GM18873 (cell line): Measurements from ENCODE around the gene TRMT2A.

Experiments used
- ATAC-seq: cut with Tn5 transposase; IDR thresholded peaks from one replicate; pipeline ENCODE4 v1.9.1; 2021; ENCODE audit warnings: mild to moderate bottlenecking, moderate library complexity, moderate number of reproducible peaks; ENCODE audit not compliant: unreplicated experiment, low FRiP score

TRMT2A gene

DNA sequence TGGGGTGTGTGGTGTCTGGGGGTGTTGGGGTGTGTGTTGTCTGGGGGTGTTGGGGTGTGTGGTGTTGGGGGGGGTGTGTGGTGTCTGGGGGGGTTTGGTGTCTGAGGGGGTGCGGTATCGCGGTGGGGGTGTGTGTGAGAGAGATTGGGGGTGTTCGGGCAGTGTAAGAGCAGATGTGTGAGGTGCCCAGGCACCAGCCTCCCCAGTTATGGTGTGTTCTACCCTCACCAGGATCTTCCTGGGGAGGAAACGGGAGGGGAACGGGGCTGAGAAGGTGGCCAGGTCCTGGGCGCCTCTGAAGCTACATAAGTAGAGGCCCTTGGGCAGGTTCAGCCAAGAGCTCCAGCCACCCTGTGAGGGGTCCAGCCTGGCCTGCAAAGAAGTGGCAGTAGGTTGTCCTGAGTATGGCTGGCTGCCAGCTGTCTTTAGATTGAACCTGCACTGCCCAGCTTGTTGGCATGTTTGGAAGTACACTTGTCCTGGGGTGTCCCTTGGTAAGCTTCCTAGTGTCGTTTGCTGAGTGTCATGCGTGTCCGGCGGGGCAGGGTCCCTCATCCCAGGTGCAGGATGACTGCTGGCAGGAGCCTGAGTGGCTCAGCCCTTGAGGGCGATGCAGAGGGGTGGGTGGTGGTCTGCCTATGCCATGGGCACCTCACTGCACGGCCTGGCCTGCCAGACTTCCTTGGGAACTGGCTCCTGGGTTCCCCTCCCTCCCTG lies 6.5 kb upstream of the TRMT2A start:
- ATAC-seq = no peak

DNA sequence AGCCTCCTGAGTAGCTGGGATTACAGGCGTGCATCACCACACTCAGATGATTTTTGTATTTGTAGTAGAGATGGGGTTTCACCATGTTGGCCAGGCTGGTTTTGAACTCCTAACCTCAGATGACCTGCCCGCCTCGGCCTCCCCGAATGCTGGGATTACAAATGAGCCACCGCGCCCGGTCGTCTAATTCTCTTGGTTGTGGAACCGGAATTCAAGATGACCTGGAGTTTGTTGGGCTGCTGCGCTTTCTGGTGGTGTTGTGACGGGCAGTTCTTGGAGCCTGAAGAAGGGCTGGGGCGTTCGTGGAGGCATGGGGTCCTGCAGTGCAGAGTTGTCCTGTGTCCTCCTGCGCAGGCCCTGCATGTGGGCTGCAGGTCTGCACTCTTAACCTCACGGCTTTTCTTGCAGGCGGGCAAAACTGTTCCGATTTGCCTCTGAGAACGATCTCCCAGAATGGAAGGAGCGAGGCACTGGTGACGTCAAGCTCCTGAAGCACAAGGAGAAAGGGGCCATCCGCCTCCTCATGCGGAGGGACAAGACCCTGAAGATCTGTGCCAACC lies 4.9 kb upstream of the TRMT2A start:
- no peak for ATAC-seq

DNA sequence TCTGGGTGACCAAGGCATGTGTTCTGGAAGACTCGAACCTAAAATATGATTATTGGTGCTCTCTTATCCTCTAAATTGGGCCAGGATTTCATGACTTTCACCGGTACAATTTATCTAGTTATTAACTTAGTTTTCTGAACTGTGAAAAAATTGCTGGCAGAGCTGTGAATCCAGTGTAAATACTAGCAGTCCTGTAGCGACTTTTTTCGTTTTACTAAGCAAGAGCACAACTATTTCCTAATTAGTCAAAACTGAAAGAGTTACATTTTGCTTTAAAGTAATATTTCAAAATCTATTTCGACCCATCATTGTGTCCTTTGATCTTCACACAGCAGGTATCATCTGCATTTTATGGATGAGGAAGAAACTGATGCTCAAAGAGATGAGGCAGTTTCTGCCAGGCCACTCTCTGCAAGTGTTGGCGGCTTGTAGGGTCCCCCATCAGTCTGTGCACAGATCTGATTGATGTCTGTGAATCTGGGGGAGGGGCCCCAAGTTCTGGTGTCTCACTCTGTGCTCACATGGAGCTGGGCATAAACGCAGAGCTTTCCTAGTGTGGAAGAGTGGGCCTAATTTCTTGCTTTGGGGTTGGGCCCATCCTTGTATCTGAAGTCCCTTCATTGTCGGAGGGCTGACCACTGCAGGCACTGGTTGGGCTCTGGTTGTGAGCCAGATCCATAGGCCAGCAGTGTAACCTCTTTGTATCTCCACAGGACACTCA lies 1.4 kb upstream of the TRMT2A start:
- no peak for ATAC-seq

DNA sequence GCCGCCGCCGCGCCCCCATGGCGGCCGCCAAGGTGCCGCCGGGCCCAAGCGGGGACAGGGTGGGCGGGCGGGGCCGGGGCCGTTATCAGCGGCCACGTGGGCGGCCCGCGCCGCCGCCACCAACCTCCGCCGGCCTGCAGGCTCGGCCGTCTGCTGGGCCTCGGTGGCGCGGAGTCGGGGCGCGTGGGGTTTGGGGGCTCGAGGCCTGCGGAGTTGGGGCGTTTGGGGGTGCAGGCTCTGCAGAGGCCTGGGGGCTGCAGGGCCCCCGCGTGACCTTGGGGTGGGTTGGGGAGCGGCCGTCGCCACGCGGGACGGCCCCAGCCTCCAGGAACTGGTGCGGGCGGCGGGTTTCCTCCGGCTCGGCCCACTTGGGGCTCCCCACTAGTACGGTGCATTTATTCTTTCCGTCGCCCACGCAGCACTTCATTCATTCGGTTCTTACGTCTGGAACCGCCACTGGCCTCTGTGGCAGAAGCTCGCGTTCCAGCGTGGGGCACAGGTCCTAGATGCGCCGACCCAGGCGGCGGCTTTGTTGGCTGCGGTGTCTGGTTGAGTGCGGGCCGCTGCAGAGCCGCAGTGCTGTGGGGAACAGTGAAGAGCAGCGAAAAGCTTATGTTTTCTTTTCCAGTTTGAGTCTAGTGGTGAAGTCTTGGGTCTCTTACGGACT lies 740 bp upstream of the TRMT2A start:
- ATAC-seq = no peak

DNA sequence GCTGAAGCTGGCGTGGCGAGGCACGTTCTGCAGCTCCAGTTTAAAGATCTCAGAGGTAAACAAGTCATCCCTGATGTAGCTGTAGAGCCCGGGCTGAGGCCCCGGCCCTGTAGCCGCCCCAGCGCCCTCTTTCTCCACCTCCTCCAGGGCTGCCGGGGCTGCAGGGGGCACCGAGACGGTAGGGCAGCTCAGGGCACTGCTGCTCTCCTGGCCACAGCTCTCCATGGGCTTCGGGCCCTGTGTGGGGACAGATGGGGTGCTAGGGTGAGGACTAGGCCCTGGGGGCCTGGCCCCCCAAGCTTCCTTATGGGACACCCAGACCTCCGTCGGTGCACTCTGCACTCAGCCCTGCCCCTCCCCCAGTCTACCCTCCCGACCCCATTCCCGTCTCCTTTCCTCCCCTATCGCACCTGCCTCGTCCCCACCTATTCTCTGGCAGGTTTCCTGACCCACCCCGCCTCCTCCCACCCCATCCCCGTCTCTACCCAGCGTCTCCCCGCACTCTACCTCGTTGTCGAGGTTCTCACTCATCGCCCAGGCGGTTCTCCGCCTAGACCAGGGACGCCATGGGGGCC lies 563 bp downstream of the TRMT2A start:
- ATAC-seq = no peak

DNA sequence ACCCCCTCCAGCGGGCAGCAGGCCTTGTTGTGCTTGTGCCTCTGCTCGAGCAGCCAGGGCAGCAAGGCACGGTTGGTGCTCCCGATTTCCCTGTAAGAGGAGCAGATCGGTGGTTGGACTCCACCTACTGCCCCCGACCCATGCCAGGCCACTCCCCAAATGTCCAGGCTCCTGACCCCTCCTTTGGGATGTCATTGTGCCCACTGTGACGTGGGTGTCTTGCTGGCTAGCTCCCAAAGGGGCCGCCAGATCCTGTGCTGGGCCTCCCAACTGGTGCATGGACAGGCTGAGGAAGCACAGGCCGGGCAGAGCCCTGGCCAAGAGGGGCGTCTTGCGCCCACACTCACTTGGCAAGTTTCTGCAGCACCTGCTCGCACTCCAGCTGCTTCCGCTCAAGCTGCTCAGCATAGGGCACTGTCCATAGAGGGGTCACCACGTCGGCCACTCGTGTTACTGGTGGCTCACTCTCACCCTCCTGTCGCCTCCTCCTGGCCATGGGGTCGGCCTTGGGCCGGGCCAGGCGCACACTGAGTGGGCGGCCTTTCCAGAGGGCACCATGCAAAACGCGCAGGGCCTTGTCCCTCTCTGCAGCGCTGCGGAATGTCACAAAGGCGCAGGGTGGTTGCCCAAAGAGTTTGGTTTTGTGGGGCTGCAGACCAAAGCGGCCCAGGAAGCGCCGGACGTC lies 1.2 kb downstream of the TRMT2A start, which contains the start of gene RANBP1:
Gene RANBP1, plus strand, starts transcription at position 414 of the 685 bp plus-strand sequence. Its CDS starts 81 bp downstream, at position 495.
- ATAC-seq = no peak

DNA sequence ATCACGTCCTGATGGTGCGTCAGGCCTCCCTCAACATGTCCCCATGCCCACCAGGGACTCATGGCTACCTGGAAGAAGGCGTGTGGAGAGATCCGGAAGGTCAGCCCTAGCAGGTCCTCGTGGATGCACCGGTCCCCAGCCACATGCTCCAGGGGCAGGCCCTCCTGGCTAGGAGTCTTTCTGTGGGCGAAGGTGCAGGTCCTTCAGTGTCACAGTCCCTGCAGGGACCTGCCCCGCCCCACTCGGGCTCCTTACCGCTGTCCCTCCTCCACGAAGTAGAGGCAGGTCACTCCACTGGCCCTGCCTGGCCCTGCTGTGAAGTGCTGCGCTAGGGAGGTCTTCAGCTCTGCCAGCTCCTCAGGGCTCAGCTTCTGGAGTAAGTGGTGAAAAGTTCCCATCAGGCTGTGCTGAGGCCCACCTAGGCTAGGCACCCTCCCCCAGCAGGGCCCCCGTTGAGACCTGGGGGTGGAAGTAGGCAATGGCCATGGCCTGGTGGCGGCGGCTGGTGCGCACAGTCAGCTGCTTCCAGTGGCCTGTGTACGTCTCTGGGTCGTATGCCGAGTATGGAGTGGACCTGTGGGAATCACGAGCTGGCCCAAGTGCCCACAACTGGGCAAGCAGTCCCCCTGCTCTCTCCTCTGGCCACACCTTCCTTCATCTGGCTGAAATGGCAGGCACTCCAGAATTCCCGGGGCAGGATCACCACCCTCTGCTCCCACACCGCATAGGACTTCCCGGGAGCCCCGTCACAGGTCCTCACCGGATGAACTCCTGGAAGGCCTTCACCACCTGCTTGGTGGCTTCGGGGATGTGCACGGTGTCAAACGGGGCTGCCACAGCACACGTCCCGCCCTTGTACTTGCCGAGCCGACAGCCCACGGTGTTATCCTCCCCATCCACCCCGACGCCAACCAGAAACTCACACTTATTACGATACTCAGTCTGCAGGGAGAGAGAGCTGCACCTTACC lies 2.2 kb downstream of the TRMT2A start:
- ATAC-seq = no peak

DNA sequence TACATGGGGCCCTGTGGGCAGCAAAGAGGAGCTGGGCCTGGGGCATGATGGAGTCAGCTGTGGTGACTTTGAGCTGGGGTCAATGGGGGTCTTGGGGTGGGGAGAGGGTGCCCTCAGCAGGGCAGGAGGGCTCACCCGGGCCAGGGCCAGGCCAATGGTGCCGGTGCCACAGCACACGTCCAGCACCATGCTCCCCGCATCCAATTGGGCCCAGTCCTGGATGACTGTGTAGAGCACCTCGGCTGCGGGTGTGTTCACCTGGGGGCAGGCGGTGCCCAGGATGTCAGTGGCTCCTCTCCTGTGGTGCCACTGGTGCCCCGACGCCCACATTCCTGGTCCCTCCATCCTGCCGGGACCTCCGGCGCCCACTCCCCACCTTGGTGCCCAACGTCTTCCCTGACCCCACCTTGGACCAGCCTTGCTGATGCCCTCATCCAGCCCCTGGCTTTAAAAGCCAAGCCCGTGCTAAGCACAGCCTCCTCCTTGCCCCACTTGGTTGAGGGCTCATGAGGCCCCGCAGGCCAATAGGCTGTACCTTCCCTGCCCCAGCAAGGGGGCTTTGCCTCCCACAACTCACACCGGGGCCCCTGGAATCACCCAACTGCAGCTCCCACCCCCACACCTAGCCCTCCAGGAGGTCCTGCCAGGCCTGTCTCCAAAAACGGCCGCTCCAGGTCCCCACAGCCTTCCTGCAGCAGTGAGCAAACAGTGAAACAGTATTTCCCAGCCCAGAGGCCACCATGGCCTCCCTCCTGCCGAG lies 3.3 kb downstream of the TRMT2A start:
- no peak for ATAC-seq

DNA sequence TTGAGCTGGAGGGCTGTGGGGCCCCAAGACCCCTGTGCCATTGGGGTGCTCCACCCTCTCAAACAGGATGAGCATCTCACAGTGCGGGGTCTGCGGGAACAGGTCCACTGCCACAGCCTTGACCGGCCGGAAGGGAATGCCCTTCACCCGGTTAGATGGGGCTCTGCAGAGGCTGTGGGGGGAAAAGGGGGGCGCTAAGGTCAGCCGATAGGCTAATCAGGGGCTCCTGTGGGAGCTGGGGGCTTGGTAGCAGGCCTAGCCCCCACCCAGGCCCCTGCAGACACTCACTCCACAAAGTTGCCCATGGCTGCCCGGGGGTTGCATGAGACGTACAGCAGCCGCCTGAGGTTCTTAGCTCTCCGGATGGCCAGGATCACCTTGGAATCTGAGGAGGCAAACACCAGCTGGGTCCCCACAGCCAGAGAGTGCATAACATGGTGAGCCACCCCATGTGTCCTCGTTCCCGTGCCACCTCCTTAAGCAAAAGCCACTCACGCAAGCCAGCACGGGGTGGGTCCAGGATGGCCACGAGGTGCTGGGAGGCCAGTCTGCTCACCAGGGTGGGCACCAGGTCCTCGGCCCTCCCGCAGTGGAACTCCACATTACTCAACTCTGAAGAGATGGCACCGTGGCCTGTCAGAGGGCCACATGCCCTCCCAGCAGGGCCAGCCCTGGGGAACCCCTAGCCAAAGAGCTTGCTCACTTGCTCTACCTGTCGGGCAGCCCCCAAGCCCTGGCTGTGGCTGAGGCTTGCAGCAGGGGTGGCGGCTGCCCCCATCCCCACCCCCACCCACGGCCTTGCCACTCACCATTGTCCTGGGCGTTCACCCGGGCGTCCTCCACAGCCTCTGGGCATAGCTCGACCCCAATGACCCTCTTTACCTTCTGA lies 4.2 kb downstream of the TRMT2A start:
- no peak for ATAC-seq

DNA sequence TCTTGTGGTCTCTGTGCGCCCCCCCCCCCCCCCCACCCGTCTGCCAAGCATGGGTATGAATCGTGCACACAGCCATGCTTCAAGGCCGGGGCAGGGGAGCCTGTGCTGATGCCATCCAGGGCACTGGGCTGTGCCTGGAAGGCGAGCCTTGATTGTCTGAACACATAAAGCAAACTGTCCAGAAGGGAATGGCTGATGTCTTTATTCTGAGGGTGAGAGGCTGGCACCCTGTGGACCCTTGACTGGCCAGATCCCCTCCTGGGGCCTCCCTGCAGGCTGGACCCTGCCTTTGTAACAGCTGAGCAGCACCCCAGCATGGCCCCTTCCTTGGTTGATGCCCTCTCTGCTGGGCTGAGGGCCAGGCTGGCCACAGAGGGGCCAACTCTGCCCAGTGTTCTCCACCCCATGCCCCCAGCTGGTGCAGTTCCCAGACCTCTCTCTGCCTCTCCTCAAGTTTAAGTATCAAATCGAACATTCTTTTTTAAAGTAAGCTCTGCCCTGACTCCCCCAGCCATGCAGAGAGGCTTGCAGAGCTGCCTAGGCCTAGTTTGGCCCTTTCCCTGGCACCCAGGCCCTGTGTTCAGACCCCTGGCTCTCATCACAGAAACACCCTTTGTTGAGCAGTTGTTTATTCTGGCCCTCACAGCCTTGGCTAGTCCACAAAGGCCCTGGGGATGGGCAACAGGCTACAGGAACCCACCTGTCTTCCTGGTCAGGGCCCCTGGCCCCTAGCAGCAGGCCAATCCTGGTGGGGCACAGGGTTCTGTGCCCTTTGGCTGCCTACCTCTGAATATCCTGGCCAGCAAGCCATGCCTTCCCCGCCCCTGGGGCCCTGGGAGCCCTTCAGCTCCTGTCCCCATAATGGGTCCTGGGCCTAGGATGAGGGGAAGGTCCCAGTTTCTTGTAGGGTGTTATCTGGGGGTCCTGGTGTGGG lies 5.1 kb downstream of the TRMT2A start:
- ATAC-seq = no peak

DNA sequence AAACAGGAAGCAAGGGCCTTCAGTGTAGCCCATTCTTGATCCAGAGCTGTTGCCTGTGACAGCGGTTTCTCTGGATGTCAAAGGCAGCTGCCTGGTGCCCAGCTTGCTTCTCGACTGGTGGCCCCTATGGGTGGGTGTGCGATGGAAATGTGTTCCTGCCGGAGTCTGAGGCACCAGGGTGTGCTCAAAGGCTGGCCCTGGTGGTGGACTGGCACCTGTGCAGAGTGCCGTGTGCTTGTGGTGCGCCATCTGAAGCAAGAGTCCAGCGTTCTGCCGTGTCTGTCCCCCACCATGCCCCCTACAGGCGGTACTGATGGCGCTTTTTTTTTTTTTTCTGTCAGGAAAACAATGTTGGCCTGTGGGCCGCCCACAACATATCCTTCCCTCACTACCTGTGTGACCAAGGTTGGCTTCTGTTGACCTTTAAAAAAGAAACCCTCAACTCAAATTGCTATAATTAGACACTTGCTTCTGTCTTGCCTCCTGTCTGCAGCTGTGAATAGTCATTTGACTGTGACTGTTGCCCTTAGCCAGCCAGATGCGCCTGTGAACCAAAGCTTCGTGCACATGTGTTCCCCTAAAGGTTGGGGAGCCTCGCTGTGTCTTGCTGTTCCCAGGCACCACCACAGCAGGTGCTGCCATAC lies 5.9 kb downstream of the TRMT2A start:
- no peak for ATAC-seq

DNA sequence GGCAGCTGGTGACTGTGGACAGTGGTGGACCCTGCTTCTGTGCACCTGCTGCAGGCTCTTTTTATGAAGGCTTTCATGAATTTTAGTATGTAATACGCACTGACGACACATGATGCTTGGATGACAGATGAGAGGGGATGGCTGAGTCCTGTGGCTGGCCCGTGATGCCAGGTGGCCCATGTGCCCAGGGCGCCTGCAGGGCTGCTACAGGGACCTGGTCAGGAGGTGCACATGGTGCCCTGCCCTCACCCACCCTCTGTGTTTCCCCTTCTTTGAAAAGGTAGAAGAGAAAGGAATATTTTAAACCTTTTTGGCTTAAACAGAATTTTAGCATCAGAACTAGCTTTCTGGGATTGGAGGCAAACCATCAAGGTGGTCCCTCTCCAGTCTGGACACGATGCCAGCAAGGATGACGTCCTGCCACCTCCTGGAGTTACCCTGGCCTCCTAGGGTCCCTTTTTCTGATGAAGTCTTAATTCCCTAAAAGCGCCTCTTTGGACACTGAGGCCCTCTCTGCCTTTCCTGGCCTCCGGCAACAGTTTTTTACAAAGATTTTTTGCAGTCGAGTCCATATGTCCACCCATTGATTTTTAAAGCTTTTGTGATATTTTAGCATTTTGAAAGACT lies 6.6 kb downstream of the TRMT2A start:
- ATAC-seq = no peak

DNA sequence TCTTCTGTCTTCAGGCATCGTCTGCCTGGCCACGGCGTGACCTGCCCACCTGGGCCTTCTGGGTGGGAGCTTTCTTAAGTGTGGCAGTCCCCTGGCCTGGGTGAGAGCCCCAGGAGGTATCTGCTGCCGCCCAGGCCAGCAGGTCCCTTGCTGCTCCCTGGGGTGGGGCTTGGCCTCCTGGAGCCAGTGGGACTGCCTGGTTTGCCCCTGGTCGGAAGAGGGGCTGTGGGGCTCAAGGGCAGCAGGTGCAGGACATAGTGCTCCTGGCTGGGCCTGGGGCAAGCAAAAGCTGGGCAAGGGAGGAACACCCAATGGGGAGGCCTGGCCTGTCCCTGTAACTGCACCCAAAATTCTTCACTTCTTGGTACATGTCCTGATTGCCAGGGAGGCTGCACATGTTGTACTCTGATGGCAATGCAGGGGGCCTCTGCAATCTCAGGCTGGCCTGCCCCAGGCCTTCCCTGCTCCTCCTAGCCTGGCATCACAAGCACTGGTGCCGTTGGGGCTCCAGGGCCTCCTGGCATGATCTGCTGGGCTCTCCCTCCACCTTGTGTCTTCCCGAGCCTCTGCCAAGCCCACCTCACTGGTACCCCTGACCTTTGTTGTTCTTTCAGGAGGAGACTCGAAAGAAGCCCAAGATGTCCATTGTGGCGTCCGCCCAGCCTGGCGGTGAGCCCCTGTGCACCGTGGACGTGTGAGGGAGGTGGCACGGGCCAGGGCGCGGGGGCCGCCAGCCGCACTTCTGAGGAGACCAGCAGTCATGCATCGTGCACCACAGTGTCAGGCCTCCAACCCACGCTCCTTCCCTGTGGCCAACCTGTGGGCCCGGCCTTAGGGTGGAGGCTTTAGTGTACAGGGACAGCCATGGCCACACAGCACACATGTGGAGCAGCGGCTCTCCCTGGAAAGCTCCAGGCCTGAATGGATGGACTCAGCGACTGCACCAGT lies 7.3 kb downstream of the TRMT2A start:
- no peak for ATAC-seq

DNA sequence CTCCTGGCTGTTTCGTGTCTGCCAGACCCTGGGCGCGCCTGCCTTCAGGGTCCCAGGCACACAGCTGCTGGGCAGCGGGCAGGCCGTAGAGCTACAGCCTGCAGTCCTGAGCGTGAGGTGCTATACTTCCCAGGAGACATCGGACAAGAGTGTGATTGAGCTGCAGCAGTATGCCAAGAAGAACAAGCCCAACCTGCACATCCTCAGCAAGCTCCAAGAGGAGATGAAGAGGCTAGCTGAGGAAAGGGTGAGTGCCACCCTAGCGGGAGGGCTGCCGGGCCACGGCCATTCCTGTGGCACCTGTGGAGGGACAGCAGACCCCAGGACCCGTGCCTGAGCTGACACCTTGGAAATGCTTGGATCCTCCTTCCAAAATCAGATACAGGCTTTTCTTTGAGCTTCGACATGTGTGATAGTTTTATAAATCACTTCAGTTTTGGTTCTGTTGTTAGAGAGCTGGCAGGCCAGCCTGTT lies 8.2 kb downstream of the TRMT2A start:
- no peak for ATAC-seq
